CD4-positive, alpha-beta T cell treated with Interleukin-15 for 4 hours (primary cell): ENCODE measurements around the gene STARD7.
A peak's percentile ranks its signal among the peaks of the same experiment; 100 is the strongest.
"Not testable (repeated sequence)": the region's sequence is repeated elsewhere in the genome, so short reads cannot be mapped to it uniquely, and the experiment has no call there.

ENCODE experiments used
- DNase-seq: peaks from one replicate; pipeline ENCODE4 v3.0.0-alpha.2; 2020; ENCODE audit warnings: low spot score

The STARD7 gene

GRCh38 chr2:96146881-96147592 lies 61.6 kb downstream of the STARD7 start:
- no peak for DNase-seq

GRCh38 chr2:96146153-96146880 lies 62.3 kb downstream of the STARD7 start:
- DNase-seq = peak; percentile 81

GRCh38 chr2:96145848-96146152 lies 62.8 kb downstream of the STARD7 start:
- no peak for DNase-seq

- DNase-seq = peak; percentile 85
Observed at GRCh38 chr2:96145036-96145847, 63.4 kb downstream of the STARD7 start, which contains the start of gene DUSP2. TSS of gene DUSP2 (minus strand) at chr2:96145440. CDS start at chr2:96145354, 86 bp downstream.

- DNase-seq = no peak
Observed at GRCh38 chr2:96144481-96145035, 64.1 kb downstream of the STARD7 start.

GRCh38 chr2:96143848-96144480 lies 64.7 kb downstream of the STARD7 start:
- no peak for DNase-seq

- no peak for DNase-seq
Observed at GRCh38 chr2:96143231-96143847, 65.3 kb downstream of the STARD7 start.

- DNase-seq = no peak
Observed at GRCh38 chr2:96142217-96143113, 66.2 kb downstream of the STARD7 start.

- DNase-seq = not testable (repeated sequence)
Observed at GRCh38 chr2:96141624-96141967, 67.0 kb downstream of the STARD7 start.

- DNase-seq = no peak
Observed at GRCh38 chr2:96140941-96141623, 67.5 kb downstream of the STARD7 start.

- DNase-seq = no peak
Observed at GRCh38 chr2:96139181-96139758, 69.4 kb downstream of the STARD7 start.

- peak; percentile 67 for DNase-seq
Observed at GRCh38 chr2:96138179-96139145, 70.2 kb downstream of the STARD7 start, which contains the start of gene ASTL. TSS of gene ASTL (minus strand) at chr2:96138502. CDS start at chr2:96138436, 66 bp downstream.

GRCh38 chr2:96137321-96138178 lies 71.1 kb downstream of the STARD7 start:
- no peak for DNase-seq

- no peak for DNase-seq
Observed at GRCh38 chr2:96136129-96136720, 72.4 kb downstream of the STARD7 start.

GRCh38 chr2:96135621-96136020 lies 73.0 kb downstream of the STARD7 start:
- DNase-seq = no peak

GRCh38 chr2:96135171-96135570 lies 73.5 kb downstream of the STARD7 start:
- DNase-seq = no peak
